K562 (cell line): ENCODE measurements around the gene TPO. TPM values are rescaled to one million over a fixed set of nuclear protein-coding genes. Genes with fewer than 3 reads are reported as not detected.

Experiments
- ATAC-seq: fragments of 200-7000 bp; cut with Tn5 transposase; 3 replicates; pipeline ENCODE4 v1.9.1; 2020; ENCODE audit warnings: moderate library complexity
- BruUV-seq: library from RNA; stranded (reverse); fragments of 400-500 nt; replicated peaks from 2 replicates; lab custom pipeline; 2021; lab: Mats Ljungman, UMichigan
- CTCF ChIA-PET: fragments of 300-600 bp; formaldehyde crosslinking; extraction: SDS; loops from one replicate; lab custom pipeline; 2021; ENCODE audit warnings: low intra/inter-chr PET ratio; lab: Yijun Ruan, JAX
- POLR2A ChIA-PET: fragments of 300-600, 350-650 bp; sonication (Branson Sonifier 250); formaldehyde crosslinking; extraction: SDS; loops from one replicate; lab custom pipeline; 2021; ENCODE audit warnings: antibody characterized with exemption, inconsistent platforms; lab: Yijun Ruan, JAX
- DNase-seq, 4 experiments: peaks; one replicate each; pipeline versions ENCODE4 v3.0.0 to v3.0.0-alpha.2; 2011 to 2018; ENCODE audit warnings: low spot score in 3 of 4, mixed read lengths in 3 of 4; ENCODE audit errors: extremely low read depth in 1 of 4
- FAIRE-seq: peaks from 2 replicates; lab custom pipeline; 2011; peaks lifted over from hg19 to GRCh38; lab: Jason Lieb, UNC
- H2AFZ ChIP-seq: 2 replicates; pipeline ENCODE4 v1.6.0; 2011; ENCODE audit warnings: low read depth, low read length, control low read depth, inconsistent platforms
- H3K27ac ChIP-seq: fragments of 200-600 bp; 3 replicates; pipeline ENCODE4 v1.8.0; 2011; ENCODE audit warnings: low read depth, mild to moderate bottlenecking, control low read depth, inconsistent platforms, low read length, moderate library complexity, mixed read lengths; ENCODE audit errors: extremely low read depth
- H3K27me3 ChIP-seq, 2 experiments: fragments of 300-600 bp in 1 of 2; 2 replicates in 1 of 2; 3 replicates in 1 of 2; pipeline versions ENCODE4 v1.6.0 to v1.8.0; 2011; ENCODE audit warnings: inconsistent platforms in 2 of 2, low read length in 2 of 2, mild to moderate bottlenecking in 1 of 2, mixed read lengths in 1 of 2, moderate library complexity in 1 of 2; ENCODE audit not compliant: control insufficient read depth in 2 of 2, insufficient read depth in 2 of 2
- H3K36me3 ChIP-seq: fragments of 300-600 bp; 3 replicates; pipeline ENCODE4 v1.8.0; 2011; ENCODE audit warnings: mild to moderate bottlenecking, low read length, inconsistent platforms; ENCODE audit not compliant: control insufficient read depth, insufficient read depth
- H3K4me1 ChIP-seq, 2 experiments: fragments of 200-600 bp in 1 of 2; replicated peaks in 1 of 2; 2 replicates in 1 of 2; 3 replicates in 1 of 2; pipeline versions ENCODE4 v1.5.1 to v1.8.0; 2011; ENCODE audit warnings: inconsistent platforms in 2 of 2, low read length in 2 of 2, mild to moderate bottlenecking in 1 of 2, mixed read lengths in 1 of 2, moderate library complexity in 1 of 2; ENCODE audit not compliant: control insufficient read depth in 2 of 2, insufficient read depth in 2 of 2
- H3K4me2 ChIP-seq: 2 replicates; pipeline ENCODE4 v1.6.1; 2011; ENCODE audit warnings: low read length, control low read depth, inconsistent platforms, mixed read lengths; ENCODE audit not compliant: insufficient read depth
- H3K4me3 ChIP-seq: fragments of 200-600 bp; sonication (generic), shearing (Covaris generic); 2 replicates; pipeline ENCODE4 v1.5.1; 2016; ENCODE audit warnings: control low read depth, inconsistent platforms
- H3K79me2 ChIP-seq: fragments of 200-600 bp; 3 replicates; pipeline ENCODE4 v1.8.0; 2011; ENCODE audit warnings: low read length, inconsistent platforms; ENCODE audit not compliant: control insufficient read depth, insufficient read depth
- H3K9ac ChIP-seq, 2 experiments: 2 replicates each; pipeline versions ENCODE4 v1.6.0 to v1.6.1; 2011; ENCODE audit warnings: low read depth in 2 of 2, low read length in 2 of 2, control low read depth in 1 of 2, inconsistent platforms in 1 of 2, mild to moderate bottlenecking in 1 of 2, mixed read lengths in 1 of 2; ENCODE audit not compliant: insufficient read depth in 1 of 2
- H3K9me1 ChIP-seq: one replicate; pipeline ENCODE4 v1.6.0; 2011; ENCODE audit warnings: inconsistent platforms, mild to moderate bottlenecking, low read length, moderate library complexity; ENCODE audit not compliant: control insufficient read depth, insufficient read depth
- H3K9me3 ChIP-seq: replicated peaks from 2 replicates; pipeline ENCODE4 v1.5.1; 2011; ENCODE audit warnings: low read depth, low read length, inconsistent platforms; ENCODE audit not compliant: control insufficient read depth, insufficient read depth
- H4K20me1 ChIP-seq: replicated peaks from 2 replicates; pipeline ENCODE4 v1.6.1; 2011; ENCODE audit warnings: low read length, inconsistent platforms, mixed read lengths; ENCODE audit not compliant: control insufficient read depth, insufficient read depth
- BCL6 ChIP-seq: fragments of 250-450 bp; sonication (Bioruptor Pico); IDR thresholded peaks from 2 replicates; pipeline ENCODE4 v1.4.0; 2020
- BRCA1 ChIP-seq, 2 experiments: fragments of 450-650 bp in 1 of 2; sonication (generic) in 1 of 2; formaldehyde crosslinking in 1 of 2; IDR thresholded peaks; 2 replicates each; pipeline versions ENCODE4 v1.5.0 to v1.6.1; 2017 to 2020; ENCODE audit warnings: mild to moderate bottlenecking in 1 of 2, missing genetic modification reagents in 1 of 2
- CHD2 ChIP-seq: IDR thresholded peaks from 2 replicates; pipeline ENCODE4 v1.6.1; 2011; ENCODE audit warnings: low read depth, low read length
- KLF13 ChIP-seq: fragments of 450-650 bp; IDR thresholded peaks from 2 replicates; pipeline ENCODE4 v1.6.1; 2016; ENCODE audit warnings: missing genetic modification characterization, low read depth, mild to moderate bottlenecking, missing compliant biosample characterization, moderate library complexity, borderline replicate concordance
- RHOXF2B ChIP-seq: fragments of 250-450 bp; sonication (Bioruptor Pico); conservative IDR thresholded peaks from 2 replicates; pipeline ENCODE4 v1.5.1; 2021
- SNRNP70 ChIP-seq: fragments of 200-400 bp; formaldehyde crosslinking; optimal IDR thresholded peaks from 2 replicates; pipeline ENCODE3; 2017; ENCODE audit warnings: low read depth, low read length
- SRF ChIP-seq, 2 experiments: fragments of 250-450, 450-650 bp in 1 of 2; sonication (Bioruptor Pico) in 1 of 2; sonication (generic) in 1 of 2; formaldehyde crosslinking; IDR thresholded peaks; 2 replicates each; pipeline versions ENCODE4 v1.5.0 to v1.5.1; 2020 to 2022; ENCODE audit warnings: mild to moderate bottlenecking in 1 of 2, missing genetic modification reagents in 1 of 2
- U2AF2 ChIP-seq: fragments of 200-400 bp; formaldehyde crosslinking; optimal IDR thresholded peaks from 2 replicates; pipeline ENCODE3; 2017; ENCODE audit warnings: low read depth, mild to moderate bottlenecking, low read length
- ZFP1 ChIP-seq: fragments of 450-650 bp; formaldehyde crosslinking; IDR thresholded peaks from 2 replicates; pipeline ENCODE4 v1.4.0; 2020; ENCODE audit warnings: mild to moderate bottlenecking, mixed read lengths
- ZKSCAN8 ChIP-seq: fragments of 200-800 bp; sonication (Bioruptor generic); IDR thresholded peaks from 2 replicates; pipeline ENCODE4 v1.6.1; 2016; ENCODE audit warnings: missing genetic modification characterization, missing compliant biosample characterization
- ZNF583 ChIP-seq: fragments of 250-450 bp; sonication (Bioruptor Pico); IDR thresholded peaks from 2 replicates; pipeline ENCODE4 v1.4.0; 2020
- WGBS: fragments of 100-300 bp; shearing (Covaris generic); methylation state at CpG from one replicate; pipeline ENCODE4 v1.1.6; 2016; ENCODE audit warnings: low coverage, mixed read lengths; ENCODE audit not compliant: insufficient coverage; ENCODE audit errors: missing lambda C conversion rate; 5-methylcytosine and 5-hydroxymethylcytosine counted together
- in situ Hi-C: fragments of 300-500 bp; cut with MboI; formaldehyde crosslinking; loops from 4 replicates; pipeline ENCODE4 v1.15.0; 2018; ENCODE audit warnings: inconsistent platforms, mixed read lengths
- intact Hi-C: fragments of 100-400 bp; cut with micrococcal nuclease; formaldehyde crosslinking; loops from 2 replicates; pipeline ENCODE4 v1.14.2; 2022
- polyA plus RNA-seq, 8 experiments: library from polyadenylated mRNA; depleted of rRNA in 4 of 8; stranded (reverse) in 5 of 8; unstranded in 3 of 8; fragments of >200 nt; fragmentation: Nextera tagmentation in 2 of 8; fragmentation: Illumina TruSeq in 1 of 8; extraction: Ambion mirVana in 2 of 8; extraction: Trizol in 1 of 8; gene quantifications; 2 replicates each; pipeline versions ENCODE4 v1.2.1 to v1.2.3, GENCODE V29; 2011 to 2014; ENCODE audit warnings: inconsistent platforms in 1 of 8, missing spikeins in 1 of 8
- total RNA-seq, 7 experiments: library from RNA; depleted of rRNA in 6 of 7; stranded (reverse); fragments of >200 nt in 6 of 7; fragmentation: Illumina TruSeq in 2 of 7; extraction: Trizol in 2 of 7; gene quantifications; 2 replicates each; pipeline versions ENCODE4 v1.2.1 to v1.2.3, GENCODE V29; 2011 to 2021; ENCODE audit warnings: low replicate concordance in 1 of 7
- TF ChIP-seq, protein P1 (sequence below): fragments of 450-650 bp; formaldehyde crosslinking; IDR thresholded peaks from 2 replicates; pipeline ENCODE4 v1.4.0; 2020; ENCODE audit warnings: mild to moderate bottlenecking, moderate library complexity
- TF ChIP-seq, protein P2 (sequence below): fragments of 450-650 bp; formaldehyde crosslinking; IDR thresholded peaks from 2 replicates; pipeline ENCODE4 v1.4.0; 2020; ENCODE audit warnings: mild to moderate bottlenecking, moderate library complexity

The TPO gene
- total and polyA plus RNA-seq, 9 of the 15 experiments (the other 6 are each of a cell fraction or from before 2014, with no cell fraction given): not detected

DNA sequence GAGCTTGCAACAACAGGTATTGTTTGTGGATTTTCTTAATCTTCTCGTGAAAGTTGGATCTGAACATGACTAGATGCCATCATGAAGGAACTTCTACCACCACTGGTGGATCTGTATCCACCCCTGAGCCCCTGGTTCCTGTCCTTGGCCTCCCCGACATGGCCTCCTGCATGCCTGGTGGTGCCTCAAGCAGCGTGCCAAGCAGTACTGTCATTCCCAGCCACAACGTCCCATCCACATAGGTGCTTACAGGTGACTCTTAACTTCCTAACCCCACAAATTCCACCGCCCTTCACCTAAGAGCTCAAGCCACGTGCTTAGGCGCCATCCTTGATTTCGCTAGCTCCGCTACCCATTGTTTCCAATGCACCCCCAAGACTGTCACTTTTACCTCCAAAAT is 23.1 kb downstream of the TPO start:
- no peaks in the 10 kb centered on the region for H3K9me3 ChIP-seq
- no peak overlapping the region for H2AFZ ChIP-seq
- TF ChIP-seq KLF13 (no peak), SNRNP70 (no peak), U2AF2 (no peak), BRCA1 (IDR thresholded peaks at IDR 0.05) (no peak), BRCA1 (CRISPR knock-in tag; IDR thresholded peaks at IDR 0.05) (no peak), ZKSCAN8 (CRISPR knock-in tag) (no peak), ZNF583 (CRISPR knock-in tag) (no peak), SRF (CRISPR knock-in tag; IDR thresholded peaks at IDR 0.05) (no peak), RHOXF2B (CRISPR knock-in tag) (no peak), CHD2 (no peak), BCL6 (CRISPR knock-in tag) (no peak), ZFP1 (CRISPR knock-in tag) (no peak)
- TF ChIP-seq, protein P1, sequence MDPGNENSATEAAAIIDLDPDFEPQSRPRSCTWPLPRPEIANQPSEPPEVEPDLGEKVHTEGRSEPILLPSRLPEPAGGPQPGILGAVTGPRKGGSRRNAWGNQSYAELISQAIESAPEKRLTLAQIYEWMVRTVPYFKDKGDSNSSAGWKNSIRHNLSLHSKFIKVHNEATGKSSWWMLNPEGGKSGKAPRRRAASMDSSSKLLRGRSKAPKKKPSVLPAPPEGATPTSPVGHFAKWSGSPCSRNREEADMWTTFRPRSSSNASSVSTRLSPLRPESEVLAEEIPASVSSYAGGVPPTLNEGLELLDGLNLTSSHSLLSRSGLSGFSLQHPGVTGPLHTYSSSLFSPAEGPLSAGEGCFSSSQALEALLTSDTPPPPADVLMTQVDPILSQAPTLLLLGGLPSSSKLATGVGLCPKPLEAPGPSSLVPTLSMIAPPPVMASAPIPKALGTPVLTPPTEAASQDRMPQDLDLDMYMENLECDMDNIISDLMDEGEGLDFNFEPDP (CRISPR knock-in tag): no peak
- TF ChIP-seq, protein P2, sequence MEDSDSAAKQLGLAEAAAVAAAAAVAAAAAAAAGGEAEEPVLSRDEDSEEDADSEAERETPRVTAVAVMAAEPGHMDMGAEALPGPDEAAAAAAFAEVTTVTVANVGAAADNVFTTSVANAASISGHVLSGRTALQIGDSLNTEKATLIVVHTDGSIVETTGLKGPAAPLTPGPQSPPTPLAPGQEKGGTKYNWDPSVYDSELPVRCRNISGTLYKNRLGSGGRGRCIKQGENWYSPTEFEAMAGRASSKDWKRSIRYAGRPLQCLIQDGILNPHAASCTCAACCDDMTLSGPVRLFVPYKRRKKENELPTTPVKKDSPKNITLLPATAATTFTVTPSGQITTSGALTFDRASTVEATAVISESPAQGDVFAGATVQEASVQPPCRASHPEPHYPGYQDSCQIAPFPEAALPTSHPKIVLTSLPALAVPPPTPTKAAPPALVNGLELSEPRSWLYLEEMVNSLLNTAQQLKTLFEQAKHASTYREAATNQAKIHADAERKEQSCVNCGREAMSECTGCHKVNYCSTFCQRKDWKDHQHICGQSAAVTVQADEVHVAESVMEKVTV: no peak
- no peak for DNase-seq
- in situ Hi-C loops: no loop called here
- no peaks in the 10 kb centered on the region for H3K36me3 ChIP-seq
- intact Hi-C loops: no loop called here
- ChIA-PET CTCF (no interaction called here), POLR2A (no interaction called here)
- H3K27me3 ChIP-seq: peaks cover 0 to 11% of the 10 kb centered on the region in 2 experiments; a peak in 2 of 5 replicates
- no peak overlapping the region for H3K9ac ChIP-seq
- no peak overlapping the region for H3K4me3 ChIP-seq
- no TSS peak for BruUV-seq
- H3K79me2 ChIP-seq: no peaks in the 10 kb centered on the region
- H3K27ac ChIP-seq: no peak overlapping the region
- no peak overlapping the region for H3K4me2 ChIP-seq
- ATAC-seq: no peak
- no peaks in the 10 kb centered on the region for H3K9me1 ChIP-seq
- no peak for FAIRE-seq
- no peaks in the 10 kb centered on the region for H3K4me1 ChIP-seq
- H4K20me1 ChIP-seq: 0 out of 2 replicates have a peak, but pooled peaks cover 4% of the 10 kb centered on the region
- WGBS: 4% methylated on average over 9 of the region's 9 CpGs
